GM21737 (cell line): ENCODE data around the gene S100A14.

Experiments used
- ATAC-seq: cut with Tn5 transposase; IDR thresholded peaks from one replicate; pipeline ENCODE4 v1.9.1; 2021; ENCODE audit warnings: mild to moderate bottlenecking, moderate library complexity; ENCODE audit not compliant: unreplicated experiment

The S100A14 gene

GRCh38 chr1:153617663-153618062 is 1.5 kb upstream of the S100A14 start:
- ATAC-seq = no peak

GRCh38 chr1:153616917-153617311 is 789 bp upstream of the S100A14 start:
- no peak for ATAC-seq

- no peak for ATAC-seq
Measured at GRCh38 chr1:153615406-153615805, 719 bp downstream of the S100A14 start.

- ATAC-seq = no peak
Measured at GRCh38 chr1:153614906-153615305, 1.2 kb downstream of the S100A14 start.

- no peak for ATAC-seq
Measured at GRCh38 chr1:153614189-153614900, 1.8 kb downstream of the S100A14 start.

GRCh38 chr1:153613406-153613805 is 2.7 kb downstream of the S100A14 start:
- no peak for ATAC-seq

GRCh38 chr1:153612755-153613331 is 3.3 kb downstream of the S100A14 start, which contains the start of gene S100A16:
Gene S100A16, minus strand, starts transcription at chr1:153613137. Its CDS starts 4,986 bp downstream, at chr1:153608151.
- ATAC-seq = no peak

GRCh38 chr1:153612111-153612754 is 3.9 kb downstream of the S100A14 start:
- no peak for ATAC-seq

GRCh38 chr1:153611356-153611755 is 4.8 kb downstream of the S100A14 start:
- ATAC-seq = no peak

GRCh38 chr1:153610811-153611301 is 5.3 kb downstream of the S100A14 start:
- ATAC-seq = no peak

GRCh38 chr1:153610334-153610733 is 5.8 kb downstream of the S100A14 start:
- ATAC-seq = no peak

GRCh38 chr1:153609585-153609907 is 6.6 kb downstream of the S100A14 start:
- ATAC-seq = no peak

GRCh38 chr1:153608742-153609584 is 7.2 kb downstream of the S100A14 start:
- ATAC-seq = no peak

GRCh38 chr1:153608089-153608682 is 7.9 kb downstream of the S100A14 start:
- ATAC-seq = no peak

- ATAC-seq = no peak
Measured at GRCh38 chr1:153607381-153607780, 8.7 kb downstream of the S100A14 start.

- ATAC-seq = no peak
Measured at GRCh38 chr1:153606194-153606593, 9.9 kb downstream of the S100A14 start.

GRCh38 chr1:153602749-153603148 is 13.4 kb downstream of the S100A14 start:
- ATAC-seq = no peak

- ATAC-seq = no peak
Measured at GRCh38 chr1:153599847-153600246, 16.3 kb downstream of the S100A14 start.

GRCh38 chr1:153598309-153599172 is 17.6 kb downstream of the S100A14 start:
- peak; percentile 91 for ATAC-seq

- no peak for ATAC-seq
Measured at GRCh38 chr1:153597206-153597605, 18.9 kb downstream of the S100A14 start.
